KMS-11 (cell line): ENCODE data around the gene PIK3R2.

Experiments used
- H2AFZ ChIP-seq: fragments of 200-600 bp; sonication (generic); 2 replicates; pipeline ENCODE4 v1.6.1; 2016; ENCODE audit warnings: antibody characterized with exemption, mixed run types, low read depth
- H3K27ac ChIP-seq: fragments of 200-600 bp; sonication (generic); 2 replicates; pipeline ENCODE4 v1.6.1; 2016; ENCODE audit warnings: mild to moderate bottlenecking, mixed run types
- H3K27me3 ChIP-seq: fragments of 200-600 bp; sonication (generic); 2 replicates; pipeline ENCODE4 v1.6.1; 2017; ENCODE audit warnings: mild to moderate bottlenecking, low read depth, mixed run types, moderate library complexity; ENCODE audit not compliant: insufficient read depth
- H3K36me3 ChIP-seq: fragments of 200-600 bp; sonication (generic); 2 replicates; pipeline ENCODE4 v1.6.1; 2017; ENCODE audit warnings: mild to moderate bottlenecking, mixed run types; ENCODE audit not compliant: insufficient read depth
- H3K4me1 ChIP-seq: fragments of 200-600 bp; sonication (generic); 2 replicates; pipeline ENCODE4 v1.6.1; 2016; ENCODE audit warnings: mild to moderate bottlenecking, low read depth, mixed run types; ENCODE audit not compliant: poor library complexity, severe bottlenecking
- H3K4me2 ChIP-seq: fragments of 200-600 bp; sonication (generic); 2 replicates; pipeline ENCODE4 v1.7.0; 2016; ENCODE audit warnings: mild to moderate bottlenecking, mixed run types
- H3K4me3 ChIP-seq: fragments of 200-600 bp; sonication (generic); IDR thresholded peaks from 2 replicates; pipeline ENCODE4 v1.6.1; 2017; ENCODE audit warnings: low read depth, low read length, mixed read lengths; ENCODE audit not compliant: insufficient read depth
- H3K79me2 ChIP-seq: fragments of 200-600 bp; sonication (generic); 2 replicates; pipeline ENCODE4 v1.6.1; 2016; ENCODE audit warnings: low read depth, mixed run types; ENCODE audit not compliant: insufficient read depth
- H3K9ac ChIP-seq: fragments of 200-600 bp; sonication (generic); 2 replicates; pipeline ENCODE4 v1.6.1; 2016; ENCODE audit warnings: mild to moderate bottlenecking, mixed run types
- H4K20me1 ChIP-seq: fragments of 200-600 bp; sonication (generic); 2 replicates; pipeline ENCODE4 v1.6.1; 2016; ENCODE audit warnings: mild to moderate bottlenecking, mixed run types; ENCODE audit not compliant: insufficient read depth
- CTCF ChIP-seq: fragments of 200-600 bp; sonication (generic); conservative IDR thresholded peaks from 2 replicates; pipeline ENCODE4 v1.6.1; 2017; ENCODE audit warnings: low read depth, mild to moderate bottlenecking, antibody characterized with exemption, low read length, moderate library complexity, mixed read lengths

PIK3R2 gene

GRCh38 chr19:18140473-18140872 lies 12.5 kb upstream of the PIK3R2 start:
- H3K4me3 ChIP-seq: no peak overlapping the region
- H4K20me1 ChIP-seq: no peaks in the 10 kb centered on the region
- no peaks in the 10 kb centered on the region for H3K36me3 ChIP-seq
- no peaks in the 10 kb centered on the region for H3K4me1 ChIP-seq
- H3K27ac ChIP-seq: no peak overlapping the region
- no peak overlapping the region for H2AFZ ChIP-seq
- no peak overlapping the region for H3K9ac ChIP-seq
- no peaks in the 10 kb centered on the region for H3K27me3 ChIP-seq
- no peak for TF ChIP-seq CTCF
- no peaks in the 10 kb centered on the region for H3K79me2 ChIP-seq
- H3K4me2 ChIP-seq: no peak overlapping the region

- H3K4me3 ChIP-seq: no peak overlapping the region
- no peak overlapping the region for H3K27ac ChIP-seq
- H2AFZ ChIP-seq: no peak overlapping the region
- H3K4me1 ChIP-seq: no peaks in the 10 kb centered on the region
- H3K4me2 ChIP-seq: no peak overlapping the region
- TF ChIP-seq CTCF: no peak
- no peak overlapping the region for H3K9ac ChIP-seq
- H3K36me3 ChIP-seq: no peaks in the 10 kb centered on the region
- no peaks in the 10 kb centered on the region for H3K27me3 ChIP-seq
- no peaks in the 10 kb centered on the region for H3K79me2 ChIP-seq
- H4K20me1 ChIP-seq: no peaks in the 10 kb centered on the region
Measured at GRCh38 chr19:18141031-18141430, 11.9 kb upstream of the PIK3R2 start.

- Histone ChIP-seq H3K36me3 (no peaks in the 10 kb centered on the region), H3K4me1 (no peaks in the 10 kb centered on the region), H3K9ac (no peak overlapping the region), H3K27ac (no peak overlapping the region), H3K27me3 (no peaks in the 10 kb centered on the region), H3K4me2 (no peak overlapping the region), H2AFZ (no peak overlapping the region), H3K4me3 (no peak overlapping the region), H3K79me2 (no peaks in the 10 kb centered on the region), H4K20me1 (no peaks in the 10 kb centered on the region)
- TF ChIP-seq CTCF: no peak
Measured at GRCh38 chr19:18143902-18144301, 9.1 kb upstream of the PIK3R2 start.

GRCh38 chr19:18144361-18144760 lies 8.6 kb upstream of the PIK3R2 start:
- Histone ChIP-seq H3K27ac (no peak overlapping the region), H3K79me2 (no peaks in the 10 kb centered on the region), H3K9ac (no peak overlapping the region), H2AFZ (no peak overlapping the region), H3K27me3 (no peaks in the 10 kb centered on the region), H3K36me3 (no peaks in the 10 kb centered on the region), H4K20me1 (no peaks in the 10 kb centered on the region), H3K4me2 (no peak overlapping the region), H3K4me1 (no peaks in the 10 kb centered on the region), H3K4me3 (no peak overlapping the region)
- TF ChIP-seq CTCF: no peak

- H3K9ac ChIP-seq: no peak overlapping the region
- no peaks in the 10 kb centered on the region for H4K20me1 ChIP-seq
- H3K27me3 ChIP-seq: no peaks in the 10 kb centered on the region
- H3K79me2 ChIP-seq: no peaks in the 10 kb centered on the region
- H2AFZ ChIP-seq: no peak overlapping the region
- no peak overlapping the region for H3K27ac ChIP-seq
- H3K4me3 ChIP-seq: no peak overlapping the region
- H3K4me2 ChIP-seq: no peak overlapping the region
- TF ChIP-seq CTCF: no peak
- H3K4me1 ChIP-seq: no peaks in the 10 kb centered on the region
- no peaks in the 10 kb centered on the region for H3K36me3 ChIP-seq
Measured at GRCh38 chr19:18144906-18145305, 8.1 kb upstream of the PIK3R2 start.
